VCaP (cell line): ENCODE measurements around the gene RASGRF2.

Experiments used
- H3K27ac ChIP-seq: fragments of 450-650 bp; 2 replicates; pipeline ENCODE4 v1.5.1; 2017
- TF ChIP-seq, protein P1 (sequence below): fragments of 450-650 bp; conservative IDR thresholded peaks from 2 replicates; pipeline ENCODE4 v1.5.1; 2017; ENCODE audit warnings: mild to moderate bottlenecking, moderate library complexity

RASGRF2 gene

DNA sequence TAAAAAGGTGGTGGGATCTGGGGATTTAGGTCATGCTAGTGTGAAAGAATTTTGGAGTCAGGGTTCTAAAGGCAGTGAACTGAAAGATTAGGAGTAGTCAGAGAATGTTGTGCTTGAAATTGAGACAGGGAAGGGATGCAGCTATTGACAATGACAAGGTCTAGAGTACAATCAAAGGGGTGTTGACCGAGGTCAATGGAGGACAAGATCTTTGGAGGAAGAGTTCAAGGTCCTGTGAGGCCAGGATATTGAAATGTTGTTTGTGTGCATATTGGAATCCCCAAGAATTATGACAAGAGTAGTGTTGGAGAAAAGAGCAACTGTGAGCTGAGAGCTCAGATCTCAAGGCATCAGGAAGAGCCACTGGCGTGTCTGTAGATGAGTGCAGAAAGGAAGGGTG, 116.9 kb downstream of the RASGRF2 start:
- TF ChIP-seq, protein P1, sequence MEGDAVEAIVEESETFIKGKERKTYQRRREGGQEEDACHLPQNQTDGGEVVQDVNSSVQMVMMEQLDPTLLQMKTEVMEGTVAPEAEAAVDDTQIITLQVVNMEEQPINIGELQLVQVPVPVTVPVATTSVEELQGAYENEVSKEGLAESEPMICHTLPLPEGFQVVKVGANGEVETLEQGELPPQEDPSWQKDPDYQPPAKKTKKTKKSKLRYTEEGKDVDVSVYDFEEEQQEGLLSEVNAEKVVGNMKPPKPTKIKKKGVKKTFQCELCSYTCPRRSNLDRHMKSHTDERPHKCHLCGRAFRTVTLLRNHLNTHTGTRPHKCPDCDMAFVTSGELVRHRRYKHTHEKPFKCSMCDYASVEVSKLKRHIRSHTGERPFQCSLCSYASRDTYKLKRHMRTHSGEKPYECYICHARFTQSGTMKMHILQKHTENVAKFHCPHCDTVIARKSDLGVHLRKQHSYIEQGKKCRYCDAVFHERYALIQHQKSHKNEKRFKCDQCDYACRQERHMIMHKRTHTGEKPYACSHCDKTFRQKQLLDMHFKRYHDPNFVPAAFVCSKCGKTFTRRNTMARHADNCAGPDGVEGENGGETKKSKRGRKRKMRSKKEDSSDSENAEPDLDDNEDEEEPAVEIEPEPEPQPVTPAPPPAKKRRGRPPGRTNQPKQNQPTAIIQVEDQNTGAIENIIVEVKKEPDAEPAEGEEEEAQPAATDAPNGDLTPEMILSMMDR, result no peak
- no peak overlapping the region for H3K27ac ChIP-seq

GRCh38 chr5:81078930-81079329, 118.8 kb downstream of the RASGRF2 start:
- H3K27ac ChIP-seq, result no peak overlapping the region
- TF ChIP-seq, protein P1, result no peak

- TF ChIP-seq, protein P1, result no peak
- H3K27ac ChIP-seq, result no peak overlapping the region
Measured at GRCh38 chr5:81080809-81081460, 120.8 kb downstream of the RASGRF2 start.

DNA sequence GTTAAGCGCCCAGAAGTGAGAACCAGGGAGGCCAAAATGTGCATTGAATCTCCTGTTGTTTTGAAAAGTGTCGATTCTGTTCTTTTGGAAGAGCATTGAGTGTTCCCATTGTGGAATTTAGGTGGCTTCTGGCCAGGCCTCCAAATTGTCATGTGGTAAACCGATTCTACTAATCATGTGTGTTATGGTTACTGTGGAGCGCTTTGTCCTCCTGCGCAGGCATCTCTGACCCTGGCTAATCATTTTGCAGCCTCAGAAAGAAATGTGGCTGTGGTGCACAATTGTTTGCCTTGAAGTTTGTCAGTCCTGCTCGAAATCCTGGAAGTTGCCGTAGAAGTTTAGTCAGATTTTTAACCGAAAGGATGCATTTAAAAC, 121.3 kb downstream of the RASGRF2 start:
- TF ChIP-seq, protein P1, result no peak
- H3K27ac ChIP-seq, result no peak overlapping the region

- TF ChIP-seq, protein P1, result no peak
- H3K27ac ChIP-seq, result no peak overlapping the region
Measured at GRCh38 chr5:81086881-81087281, 126.7 kb downstream of the RASGRF2 start.

GRCh38 chr5:81091199-81091598, 131.0 kb downstream of the RASGRF2 start:
- H3K27ac ChIP-seq, result no peak overlapping the region
- TF ChIP-seq, protein P1, result no peak

DNA sequence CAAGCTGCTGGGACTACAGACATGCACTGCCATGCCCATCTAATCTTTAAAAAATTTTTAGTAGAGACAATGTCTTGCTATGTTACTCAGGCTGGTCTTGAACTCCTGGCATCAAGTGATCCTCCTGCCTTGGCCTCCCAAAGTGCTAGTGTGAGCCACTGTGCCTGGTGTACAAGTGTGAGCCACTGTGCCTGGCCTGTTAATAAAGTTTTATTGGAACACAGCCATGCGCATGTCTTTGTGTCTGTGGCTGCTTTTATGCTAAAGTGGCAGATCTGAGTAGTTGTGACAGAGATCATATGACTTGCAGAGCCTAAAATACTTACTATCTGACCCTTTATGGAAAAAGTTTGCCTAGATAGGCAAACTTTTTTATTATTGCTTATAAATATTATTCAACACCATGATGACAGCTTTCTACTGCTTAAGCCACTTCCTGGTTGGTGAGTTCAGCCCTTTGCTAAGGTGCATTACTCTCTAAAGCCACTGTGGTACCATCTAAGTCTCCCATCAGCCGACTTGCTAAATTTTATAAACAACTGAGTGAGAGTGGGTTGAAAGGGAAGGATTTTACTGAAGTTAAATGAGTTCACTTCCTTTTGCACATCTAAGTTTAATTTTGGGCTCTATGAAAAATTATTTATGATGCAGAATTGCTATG, 133.5 kb downstream of the RASGRF2 start:
- no peak overlapping the region for H3K27ac ChIP-seq
- TF ChIP-seq, protein P1, result no peak
